ENCODE results near the gene FGGY.
"Not testable (repeated sequence)": the region's sequence is repeated elsewhere in the genome, so short reads cannot be mapped to it uniquely, and the experiment has no call there.

FGGY gene

GRCh38 chr1:59601041-59601441 is 304.1 kb downstream of the FGGY start:
- Mint-ChIP-seq H3K27ac (no peak overlapping the region), H3K4me1 (ENCODE audit: low read depth) (no peaks in the 10 kb centered on the region), H3K36me3 (ENCODE audit: low read depth) (no peaks in the 10 kb centered on the region), H3K9me3 (no peaks in the 10 kb centered on the region), H3K4me3 (no peak overlapping the region), H3K27me3 (no peaks in the 10 kb centered on the region)

GRCh38 chr1:59601811-59602210 is 304.9 kb downstream of the FGGY start:
- H3K9me3 Mint-ChIP-seq = no peaks in the 10 kb centered on the region
- H3K27me3 Mint-ChIP-seq = no peaks in the 10 kb centered on the region
- no peaks in the 10 kb centered on the region for H3K4me1 Mint-ChIP-seq (ENCODE audit: low read depth)
- H3K36me3 Mint-ChIP-seq (ENCODE audit: low read depth) = no peaks in the 10 kb centered on the region
- H3K27ac Mint-ChIP-seq = no peak overlapping the region
- no peak overlapping the region for H3K4me3 Mint-ChIP-seq

GRCh38 chr1:59604191-59604590 is 307.3 kb downstream of the FGGY start:
- no peaks in the 10 kb centered on the region for H3K4me1 Mint-ChIP-seq (ENCODE audit: low read depth)
- H3K36me3 Mint-ChIP-seq (ENCODE audit: low read depth) = peaks cover 15% of the 10 kb centered on the region

GRCh38 chr1:59605184-59605583 is 308.3 kb downstream of the FGGY start:
- Mint-ChIP-seq H3K4me1 (ENCODE audit: low read depth) (no peaks in the 10 kb centered on the region), H3K9me3 (peaks cover 8% of the 10 kb centered on the region), H3K27ac (no peak overlapping the region), H3K36me3 (ENCODE audit: low read depth) (peaks cover 24% of the 10 kb centered on the region), H3K4me3 (no peak overlapping the region), H3K27me3 (no peaks in the 10 kb centered on the region)

More at GRCh38 chr1:59604191-59604590, 307.3 kb downstream of the FGGY start:
- H3K27ac Mint-ChIP-seq = no peak overlapping the region
- H3K4me3 Mint-ChIP-seq = no peak overlapping the region
- H3K9me3 Mint-ChIP-seq = peaks cover 4% of the 10 kb centered on the region
- no peaks in the 10 kb centered on the region for H3K27me3 Mint-ChIP-seq

GRCh38 chr1:59605761-59606160 is 308.9 kb downstream of the FGGY start:
- H3K9me3 Mint-ChIP-seq = peaks cover 8% of the 10 kb centered on the region
- no peak overlapping the region for H3K27ac Mint-ChIP-seq
- H3K36me3 Mint-ChIP-seq (ENCODE audit: low read depth) = peaks cover 26% of the 10 kb centered on the region
- H3K4me3 Mint-ChIP-seq = no peak overlapping the region
- no peaks in the 10 kb centered on the region for H3K27me3 Mint-ChIP-seq
- H3K4me1 Mint-ChIP-seq (ENCODE audit: low read depth) = no peaks in the 10 kb centered on the region

GRCh38 chr1:59609245-59609644 is 312.4 kb downstream of the FGGY start:
- Mint-ChIP-seq H3K27me3 (no peaks in the 10 kb centered on the region), H3K27ac (no peak overlapping the region), H3K4me3 (no peak overlapping the region), H3K4me1 (ENCODE audit: low read depth) (no peaks in the 10 kb centered on the region), H3K9me3 (peaks cover 8% of the 10 kb centered on the region), H3K36me3 (ENCODE audit: low read depth) (peaks cover 26% of the 10 kb centered on the region)

GRCh38 chr1:59610499-59610898 is 313.6 kb downstream of the FGGY start:
- H3K27me3 Mint-ChIP-seq; H3K4me1 Mint-ChIP-seq (ENCODE audit: low read depth); H3K9me3 Mint-ChIP-seq; H3K27ac Mint-ChIP-seq; H3K4me3 Mint-ChIP-seq: not testable (repeated sequence)
- peaks cover 26% of the 10 kb centered on the region for H3K36me3 Mint-ChIP-seq (ENCODE audit: low read depth)

GRCh38 chr1:59617434-59617833 is 320.5 kb downstream of the FGGY start:
- no peaks in the 10 kb centered on the region for H3K36me3 Mint-ChIP-seq (ENCODE audit: low read depth)
- H3K4me3 Mint-ChIP-seq = no peak overlapping the region
- no peaks in the 10 kb centered on the region for H3K27me3 Mint-ChIP-seq
- no peak overlapping the region for H3K27ac Mint-ChIP-seq
- no peaks in the 10 kb centered on the region for H3K4me1 Mint-ChIP-seq (ENCODE audit: low read depth)
- H3K9me3 Mint-ChIP-seq = no peaks in the 10 kb centered on the region

- Mint-ChIP-seq H3K27me3 (no peaks in the 10 kb centered on the region), H3K36me3 (ENCODE audit: low read depth) (no peaks in the 10 kb centered on the region), H3K4me3 (no peak overlapping the region), H3K4me1 (ENCODE audit: low read depth) (no peaks in the 10 kb centered on the region), H3K27ac (no peak overlapping the region), H3K9me3 (no peaks in the 10 kb centered on the region)
Measured at GRCh38 chr1:59619557-59619956, 322.7 kb downstream of the FGGY start.

- Mint-ChIP-seq H3K36me3 (ENCODE audit: low read depth) (no peaks in the 10 kb centered on the region), H3K27me3 (no peaks in the 10 kb centered on the region), H3K9me3 (no peaks in the 10 kb centered on the region)
Measured at GRCh38 chr1:59625384-59625783, 328.5 kb downstream of the FGGY start.

GRCh38 chr1:59631561-59632255 is 334.8 kb downstream of the FGGY start:
- Mint-ChIP-seq H3K27me3 (no peaks in the 10 kb centered on the region), H3K36me3 (ENCODE audit: low read depth) (no peaks in the 10 kb centered on the region), H3K4me1 (ENCODE audit: low read depth) (no peaks in the 10 kb centered on the region), H3K4me3 (no peak overlapping the region), H3K9me3 (no peaks in the 10 kb centered on the region), H3K27ac (no peak overlapping the region)

More at GRCh38 chr1:59625384-59625783, 328.5 kb downstream of the FGGY start:
- Mint-ChIP-seq H3K27ac (no peak overlapping the region), H3K4me1 (ENCODE audit: low read depth) (no peaks in the 10 kb centered on the region), H3K4me3 (no peak overlapping the region)

GRCh38 chr1:59635097-59635496 is 338.2 kb downstream of the FGGY start:
- no peak overlapping the region for H3K4me3 Mint-ChIP-seq
- no peaks in the 10 kb centered on the region for H3K4me1 Mint-ChIP-seq (ENCODE audit: low read depth)
- H3K9me3 Mint-ChIP-seq = no peaks in the 10 kb centered on the region
- H3K36me3 Mint-ChIP-seq (ENCODE audit: low read depth) = no peaks in the 10 kb centered on the region
- no peaks in the 10 kb centered on the region for H3K27me3 Mint-ChIP-seq
- no peak overlapping the region for H3K27ac Mint-ChIP-seq

- no peaks in the 10 kb centered on the region for H3K27me3 Mint-ChIP-seq
- no peaks in the 10 kb centered on the region for H3K36me3 Mint-ChIP-seq (ENCODE audit: low read depth)
- H3K9me3 Mint-ChIP-seq = no peaks in the 10 kb centered on the region
- no peak overlapping the region for H3K4me3 Mint-ChIP-seq
- H3K4me1 Mint-ChIP-seq (ENCODE audit: low read depth) = no peaks in the 10 kb centered on the region
- no peak overlapping the region for H3K27ac Mint-ChIP-seq
Measured at GRCh38 chr1:59638231-59638711, 341.4 kb downstream of the FGGY start.

GRCh38 chr1:59639266-59639665 is 342.4 kb downstream of the FGGY start:
- no peaks in the 10 kb centered on the region for H3K4me1 Mint-ChIP-seq (ENCODE audit: low read depth)
- no peaks in the 10 kb centered on the region for H3K36me3 Mint-ChIP-seq (ENCODE audit: low read depth)
- H3K27ac Mint-ChIP-seq = no peak overlapping the region
- no peaks in the 10 kb centered on the region for H3K9me3 Mint-ChIP-seq
- no peaks in the 10 kb centered on the region for H3K27me3 Mint-ChIP-seq
- no peak overlapping the region for H3K4me3 Mint-ChIP-seq

- Mint-ChIP-seq H3K27ac (no peak overlapping the region), H3K4me3 (no peak overlapping the region), H3K27me3 (no peaks in the 10 kb centered on the region), H3K36me3 (ENCODE audit: low read depth) (no peaks in the 10 kb centered on the region), H3K9me3 (no peaks in the 10 kb centered on the region), H3K4me1 (ENCODE audit: low read depth) (no peaks in the 10 kb centered on the region)
Measured at GRCh38 chr1:59640851-59641250, 344.0 kb downstream of the FGGY start.

- Mint-ChIP-seq H3K27ac (no peak overlapping the region), H3K4me1 (ENCODE audit: low read depth) (no peaks in the 10 kb centered on the region), H3K9me3 (no peaks in the 10 kb centered on the region), H3K4me3 (no peak overlapping the region), H3K27me3 (no peaks in the 10 kb centered on the region), H3K36me3 (ENCODE audit: low read depth) (no peaks in the 10 kb centered on the region)
Measured at GRCh38 chr1:59641836-59642235, 344.9 kb downstream of the FGGY start.

Measured in stimulated activated naive CD8-positive, alpha-beta T cell treated with anti-CD3 and anti-CD28 coated beads, Interleukin-15, Interleukin-2, amounts not matched to agents 100 ng/mL and 50 ng/mL, for 24 hours (primary cell).